WTC11 (cell line): ENCODE measurements around the gene MICAL2. TPM values are rescaled to one million over a fixed set of nuclear protein-coding genes. Genes with fewer than 3 reads are reported as not detected.

Experiments
- ATAC-seq: fragments of 200-7000 bp; cut with Tn5 transposase; 2 replicates; pipeline ENCODE4 v1.10.0; 2021; ENCODE audit warnings: mild to moderate bottlenecking, moderate library complexity
- CTCF ChIA-PET: fragments of 300-600 bp; sonication (Branson Sonifier 250); formaldehyde crosslinking; loops from one replicate; lab custom pipeline; 2021; ENCODE audit warnings: antibody characterized with exemption; lab: Charles Lee
- POLR2A ChIA-PET: fragments of 350-600 bp; sonication (Branson Sonifier 250); formaldehyde crosslinking; loops from one replicate; lab custom pipeline; 2021; ENCODE audit warnings: antibody characterized with exemption; lab: Charles Lee
- DNase-seq: peaks from one replicate; pipeline ENCODE4 v3.0.0; 2021; ENCODE audit warnings: low spot score
- H3K27ac Mint-ChIP-seq: 2 replicates; pipeline ENCODE4 v1.8.0; 2021; ENCODE audit warnings: mixed read lengths
- H3K27me3 Mint-ChIP-seq: 2 replicates; pipeline ENCODE4 v1.8.0; 2021; ENCODE audit warnings: low read depth, mild to moderate bottlenecking, moderate library complexity, mixed read lengths
- H3K36me3 Mint-ChIP-seq: 2 replicates; pipeline ENCODE4 v1.8.0; 2021; ENCODE audit warnings: mixed read lengths
- H3K4me1 Mint-ChIP-seq: 2 replicates; pipeline ENCODE4 v1.8.0; 2022; ENCODE audit warnings: mixed read lengths
- H3K4me3 Mint-ChIP-seq: 2 replicates; pipeline ENCODE4 v1.8.0; 2021; ENCODE audit warnings: mild to moderate bottlenecking, moderate library complexity, mixed read lengths
- H3K9me3 Mint-ChIP-seq: 2 replicates; pipeline ENCODE4 v1.8.0; 2021; ENCODE audit warnings: mixed read lengths
- E2F1 ChIP-seq: sonication (generic); formaldehyde crosslinking; IDR thresholded peaks from 2 replicates; pipeline ENCODE4 v1.8.0; 2022; ENCODE audit warnings: mild to moderate bottlenecking, missing genetic modification reagents
- ELF4 ChIP-seq: sonication (generic); formaldehyde crosslinking; IDR thresholded peaks from 2 replicates; pipeline ENCODE4 v1.8.1; 2022; ENCODE audit warnings: low read depth, mild to moderate bottlenecking, moderate library complexity, missing genetic modification reagents
- ETV6 ChIP-seq: sonication (generic); formaldehyde crosslinking; IDR thresholded peaks from 2 replicates; pipeline ENCODE4 v1.8.1; 2022; ENCODE audit warnings: mild to moderate bottlenecking, missing genetic modification reagents
- FOXJ3 ChIP-seq: sonication (generic); formaldehyde crosslinking; IDR thresholded peaks from 2 replicates; pipeline ENCODE4 v1.9.0; 2021; ENCODE audit warnings: missing genetic modification reagents, mild to moderate bottlenecking, borderline replicate concordance
- PRDM15 ChIP-seq: sonication (generic); formaldehyde crosslinking; IDR thresholded peaks from 2 replicates; pipeline ENCODE4 v1.8.0; 2022; ENCODE audit warnings: missing genetic modification reagents
- SP1 ChIP-seq: sonication (generic); formaldehyde crosslinking; conservative IDR thresholded peaks from 2 replicates; pipeline ENCODE4 v1.8.1; 2022; ENCODE audit warnings: missing genetic modification reagents
- ZBTB43 ChIP-seq: sonication (generic); formaldehyde crosslinking; IDR thresholded peaks from 2 replicates; pipeline ENCODE4 v1.8.1; 2023; ENCODE audit warnings: mild to moderate bottlenecking, missing genetic modification reagents
- total RNA-seq: library from RNA; stranded (reverse); gene quantifications from 3 replicates; pipeline ENCODE4 v1.2.3, GENCODE V29; 2021
- TF ChIP-seq, protein P1 (sequence below): sonication (generic); formaldehyde crosslinking; IDR thresholded peaks from 2 replicates; pipeline ENCODE4 v1.8.1; 2022; ENCODE audit warnings: low read depth, missing genetic modification reagents, borderline replicate concordance
- TF ChIP-seq, protein P2 (sequence below): sonication (generic); formaldehyde crosslinking; IDR thresholded peaks from 2 replicates; pipeline ENCODE4 v1.8.1; 2023; ENCODE audit warnings: mild to moderate bottlenecking, missing genetic modification reagents, moderate library complexity
- TF ChIP-seq, protein P3 (sequence below): sonication (generic); formaldehyde crosslinking; conservative IDR thresholded peaks from 2 replicates; pipeline ENCODE4 v1.8.1; 2022; ENCODE audit warnings: mild to moderate bottlenecking, missing genetic modification reagents

The MICAL2 gene
- total RNA-seq, 1 experiment from 2014 or later: 3.1 TPM

GRCh38 chr11:12152321-12152720 is 41.9 kb downstream of the MICAL2 start (continued):
- TF ChIP-seq, protein P1, sequence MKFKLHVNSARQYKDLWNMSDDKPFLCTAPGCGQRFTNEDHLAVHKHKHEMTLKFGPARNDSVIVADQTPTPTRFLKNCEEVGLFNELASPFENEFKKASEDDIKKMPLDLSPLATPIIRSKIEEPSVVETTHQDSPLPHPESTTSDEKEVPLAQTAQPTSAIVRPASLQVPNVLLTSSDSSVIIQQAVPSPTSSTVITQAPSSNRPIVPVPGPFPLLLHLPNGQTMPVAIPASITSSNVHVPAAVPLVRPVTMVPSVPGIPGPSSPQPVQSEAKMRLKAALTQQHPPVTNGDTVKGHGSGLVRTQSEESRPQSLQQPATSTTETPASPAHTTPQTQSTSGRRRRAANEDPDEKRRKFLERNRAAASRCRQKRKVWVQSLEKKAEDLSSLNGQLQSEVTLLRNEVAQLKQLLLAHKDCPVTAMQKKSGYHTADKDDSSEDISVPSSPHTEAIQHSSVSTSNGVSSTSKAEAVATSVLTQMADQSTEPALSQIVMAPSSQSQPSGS (CRISPR knock-in tag): no peak
- TF ChIP-seq ETV6 (CRISPR knock-in tag): no peak
- TF ChIP-seq, protein P2, sequence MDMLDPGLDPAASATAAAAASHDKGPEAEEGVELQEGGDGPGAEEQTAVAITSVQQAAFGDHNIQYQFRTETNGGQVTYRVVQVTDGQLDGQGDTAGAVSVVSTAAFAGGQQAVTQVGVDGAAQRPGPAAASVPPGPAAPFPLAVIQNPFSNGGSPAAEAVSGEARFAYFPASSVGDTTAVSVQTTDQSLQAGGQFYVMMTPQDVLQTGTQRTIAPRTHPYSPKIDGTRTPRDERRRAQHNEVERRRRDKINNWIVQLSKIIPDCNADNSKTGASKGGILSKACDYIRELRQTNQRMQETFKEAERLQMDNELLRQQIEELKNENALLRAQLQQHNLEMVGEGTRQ (CRISPR knock-in tag): no peak
- TF ChIP-seq ZBTB43 (CRISPR knock-in tag): no peak
- no peak for TF ChIP-seq SP1 (CRISPR knock-in tag)
- TF ChIP-seq ELF4: no peak
- TF ChIP-seq, protein P3, sequence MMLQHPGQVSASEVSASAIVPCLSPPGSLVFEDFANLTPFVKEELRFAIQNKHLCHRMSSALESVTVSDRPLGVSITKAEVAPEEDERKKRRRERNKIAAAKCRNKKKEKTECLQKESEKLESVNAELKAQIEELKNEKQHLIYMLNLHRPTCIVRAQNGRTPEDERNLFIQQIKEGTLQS (CRISPR knock-in tag): no peak

DNA sequence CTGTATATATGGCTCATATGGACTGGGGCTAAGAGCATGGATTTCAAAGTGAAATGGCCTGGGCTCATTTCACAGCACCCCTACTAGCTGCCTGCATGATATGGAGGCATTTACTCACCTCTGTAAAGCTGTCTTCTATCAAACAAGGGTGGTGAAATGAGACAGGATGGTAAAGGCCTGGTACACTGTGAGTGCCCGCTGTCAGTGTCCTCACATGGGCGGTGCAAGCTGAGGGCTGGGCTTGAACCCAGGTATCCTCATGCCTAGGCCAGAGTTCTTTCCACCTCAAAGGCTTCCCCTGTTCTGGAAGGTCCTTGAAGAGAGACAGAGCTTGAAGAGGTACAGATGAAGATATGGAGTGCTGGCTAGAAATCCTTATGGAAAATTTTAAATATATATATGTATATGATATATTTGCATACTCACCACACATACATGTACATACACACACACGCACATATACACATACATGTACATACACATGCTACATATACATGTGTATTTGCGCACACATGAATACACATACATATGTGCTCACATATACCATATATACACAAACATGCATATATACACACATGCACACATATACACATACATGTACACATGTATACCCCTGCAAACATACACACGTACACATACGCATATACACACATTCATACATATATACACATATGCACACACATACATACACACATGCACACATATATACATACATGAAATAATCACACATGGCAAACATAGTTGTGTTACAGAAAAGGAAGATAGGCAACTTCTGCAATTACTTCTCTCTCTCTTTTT is 44.7 kb downstream of the MICAL2 start:
- H3K9me3 Mint-ChIP-seq: no peaks in the 10 kb centered on the region
- ChIA-PET CTCF (interaction anchor here (1.8 kb wide), 1 partner anchor 134 kb away, joined by 4 read pairs; no protein-coding TSS in a partner anchor), POLR2A (no interaction called here)
- DNase-seq (no peak), ATAC-seq (no peak)
- no peaks in the 10 kb centered on the region for H3K4me1 Mint-ChIP-seq
- no peak overlapping the region for H3K27ac Mint-ChIP-seq
- TF ChIP-seq FOXJ3 (CRISPR knock-in tag): no peak
- TF ChIP-seq PRDM15 (CRISPR knock-in tag): no peak
- H3K27me3 Mint-ChIP-seq: no peaks in the 10 kb centered on the region
- H3K4me3 Mint-ChIP-seq: no peak overlapping the region
- H3K36me3 Mint-ChIP-seq: no peaks in the 10 kb centered on the region

DNA sequence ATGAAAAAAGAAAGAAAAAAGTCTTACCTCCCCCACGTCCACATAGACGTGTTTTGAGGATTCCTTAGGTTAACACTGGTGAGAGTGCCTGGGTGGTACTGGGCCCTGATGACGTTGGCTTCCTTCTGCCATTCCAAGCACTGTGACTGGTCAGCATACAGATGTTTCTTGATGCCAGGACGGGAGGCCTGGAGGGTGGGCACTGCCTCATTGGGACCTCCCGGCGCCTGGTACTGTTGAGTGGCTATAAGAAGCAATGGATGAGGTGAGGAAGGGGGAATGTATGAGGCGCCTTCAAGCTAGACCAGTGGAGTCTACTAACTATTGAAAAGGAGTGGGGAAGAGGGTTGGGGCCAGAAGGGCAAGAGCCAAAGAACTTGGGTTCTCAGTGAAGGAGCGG is 45.3 kb downstream of the MICAL2 start:
- H3K9me3 Mint-ChIP-seq: no peaks in the 10 kb centered on the region
- DNase-seq: no peak
- CTCF ChIA-PET: no interaction called here
- H3K4me1 Mint-ChIP-seq: no peaks in the 10 kb centered on the region
- no peak for ATAC-seq
- H3K27me3 Mint-ChIP-seq: no peaks in the 10 kb centered on the region
- POLR2A ChIA-PET: no interaction called here
- no peak for TF ChIP-seq E2F1 (CRISPR knock-in tag)
- no peaks in the 10 kb centered on the region for H3K36me3 Mint-ChIP-seq
- H3K27ac Mint-ChIP-seq: no peak overlapping the region
- H3K4me3 Mint-ChIP-seq: no peak overlapping the region
